NCI-H2196 treated with DMSO at 0.1 percent for 48 hours (cell line): ENCODE results near the gene MAMDC4.
"Not testable (repeated sequence)": the region's sequence is repeated elsewhere in the genome, so short reads cannot be mapped to it uniquely, and the experiment has no call there.

Source experiments
- DNase-seq: peaks from one replicate; lab custom pipeline; 2025; ENCODE audit not compliant: unreplicated experiment; lab: John Stamatoyannopoulos, UW

MAMDC4 gene

GRCh38 chr9:136837856-136838277 is 14.3 kb upstream of the MAMDC4 start:
- not testable (repeated sequence) for DNase-seq

GRCh38 chr9:136838314-136839228 is 13.6 kb upstream of the MAMDC4 start:
- DNase-seq, result no peak

- DNase-seq, result no peak
Measured at GRCh38 chr9:136839229-136840139, 12.7 kb upstream of the MAMDC4 start.

- no peak for DNase-seq
Measured at GRCh38 chr9:136840140-136840876, 11.8 kb upstream of the MAMDC4 start.

GRCh38 chr9:136840877-136841645 is 11.1 kb upstream of the MAMDC4 start:
- peak; percentile 73 for DNase-seq

GRCh38 chr9:136841646-136842379 is 10.3 kb upstream of the MAMDC4 start:
- peak; percentile 30 for DNase-seq

- DNase-seq, result peak; percentile 36
Measured at GRCh38 chr9:136842380-136842948, 9.7 kb upstream of the MAMDC4 start, which contains the start of gene AJM1. Gene AJM1, plus strand, starts transcription at chr9:136842478. Its CDS starts 1,937 bp downstream, at chr9:136844415.

- DNase-seq, result not testable (repeated sequence)
Measured at GRCh38 chr9:136843159-136843800, 8.9 kb upstream of the MAMDC4 start.

GRCh38 chr9:136843801-136844740 is 8.1 kb upstream of the MAMDC4 start:
- not testable (repeated sequence) for DNase-seq

GRCh38 chr9:136844761-136845464 is 7.2 kb upstream of the MAMDC4 start:
- no peak for DNase-seq

GRCh38 chr9:136845465-136846260 is 6.5 kb upstream of the MAMDC4 start:
- DNase-seq, result no peak

- DNase-seq, result no peak
Measured at GRCh38 chr9:136846376-136847087, 5.6 kb upstream of the MAMDC4 start.

- DNase-seq, result no peak
Measured at GRCh38 chr9:136847088-136847825, 4.9 kb upstream of the MAMDC4 start.

- DNase-seq, result peak; percentile 66
Measured at GRCh38 chr9:136847826-136848392, 4.2 kb upstream of the MAMDC4 start.
